HG03045 (cell line): ENCODE data around the gene FEZF1.

Experiments used
- ATAC-seq: cut with Tn5 transposase; IDR thresholded peaks from one replicate; pipeline ENCODE4 v1.9.1; 2021; ENCODE audit warnings: mild to moderate bottlenecking, moderate library complexity; ENCODE audit not compliant: unreplicated experiment

Gene FEZF1

DNA sequence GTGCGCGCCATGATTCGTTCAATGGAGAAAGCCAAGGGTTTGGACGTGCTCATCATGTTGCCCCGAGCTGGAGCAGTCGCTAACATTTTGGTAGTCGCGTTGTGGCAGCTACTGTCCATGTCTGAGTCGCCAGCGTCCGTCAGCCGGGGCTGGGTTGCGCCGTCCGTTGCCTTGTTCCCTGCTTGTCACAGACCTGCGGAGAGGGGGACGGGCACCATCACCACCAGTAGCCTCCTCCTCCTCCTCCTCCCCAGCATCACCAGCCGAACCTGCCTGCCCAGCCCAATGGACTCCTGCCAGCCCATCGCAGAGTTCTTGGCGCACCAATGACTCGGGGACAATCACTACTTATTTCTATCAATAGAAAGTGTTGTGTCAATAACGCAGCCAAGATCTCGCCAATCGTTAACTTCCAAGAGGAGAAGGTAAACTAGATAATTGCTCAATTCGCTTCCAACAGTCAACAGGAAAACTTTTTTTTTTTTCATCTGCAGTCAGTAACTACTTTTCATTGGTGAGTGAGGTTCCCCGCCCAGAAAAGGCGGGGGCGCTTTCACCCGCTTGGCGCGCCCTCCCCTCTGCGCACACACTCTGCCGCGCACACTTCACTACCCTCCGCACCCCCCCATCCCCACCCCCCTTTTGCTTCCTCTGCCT is at the start of gene FEZF1:
FEZF1 (minus strand) TSS at position 432 of the 657 bp plus-strand sequence; CDS start at position 119, 313 bp downstream.
- no peak for ATAC-seq

DNA sequence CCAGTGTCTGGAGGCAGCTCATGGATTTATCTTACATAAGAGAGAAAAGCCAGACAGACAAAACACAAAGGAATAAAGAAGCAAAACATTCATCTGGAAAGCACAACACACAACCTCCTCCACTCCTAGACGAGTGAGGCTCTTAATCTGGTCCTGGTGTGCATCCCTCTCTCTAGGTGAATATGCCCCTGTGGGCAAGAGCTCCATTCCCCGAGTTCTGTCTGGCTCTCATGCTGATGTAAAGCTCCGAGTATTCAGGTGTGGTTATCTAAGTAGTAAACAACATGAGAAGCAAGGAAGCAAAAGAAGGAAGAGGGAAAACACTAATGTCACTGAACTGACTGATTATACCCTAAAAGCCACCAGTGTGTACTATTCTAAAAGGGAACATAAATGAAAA is 47.9 kb upstream of the FEZF1 start:
- no peak for ATAC-seq

DNA sequence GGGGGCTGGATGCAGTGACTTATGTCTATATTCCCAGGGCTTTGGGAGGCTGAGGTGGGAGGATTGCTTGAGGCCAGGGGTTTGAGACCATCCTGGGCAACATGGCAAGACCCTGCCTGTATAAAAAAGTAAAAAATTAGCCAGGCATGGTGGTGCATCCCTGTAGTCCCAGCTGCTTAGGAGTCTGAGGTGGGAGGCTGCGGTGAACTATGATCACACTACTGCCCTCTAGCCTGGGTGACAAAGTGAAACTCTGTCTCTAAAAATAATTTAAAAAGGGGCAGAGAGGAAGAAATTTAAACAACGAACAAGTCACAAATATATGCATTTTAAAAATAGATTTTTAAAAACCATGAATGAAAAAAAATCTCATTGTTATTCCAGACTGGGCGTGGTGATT is 46.2 kb upstream of the FEZF1 start:
- no peak for ATAC-seq

DNA sequence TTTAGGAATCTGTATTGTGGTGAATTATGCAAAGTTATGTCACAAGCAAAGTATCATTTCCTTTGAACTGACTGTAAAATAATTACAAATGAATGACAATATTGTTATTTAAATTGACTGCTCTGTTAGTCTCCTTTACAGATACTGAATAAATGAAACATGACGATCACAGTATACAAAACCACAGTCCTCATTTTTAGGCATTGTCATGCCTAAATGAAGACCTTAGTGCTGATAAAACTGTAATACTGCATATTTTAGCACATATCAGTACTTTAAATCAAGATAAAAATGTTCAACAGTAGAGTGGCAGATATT is 39.7 kb upstream of the FEZF1 start:
- ATAC-seq, result no peak

DNA sequence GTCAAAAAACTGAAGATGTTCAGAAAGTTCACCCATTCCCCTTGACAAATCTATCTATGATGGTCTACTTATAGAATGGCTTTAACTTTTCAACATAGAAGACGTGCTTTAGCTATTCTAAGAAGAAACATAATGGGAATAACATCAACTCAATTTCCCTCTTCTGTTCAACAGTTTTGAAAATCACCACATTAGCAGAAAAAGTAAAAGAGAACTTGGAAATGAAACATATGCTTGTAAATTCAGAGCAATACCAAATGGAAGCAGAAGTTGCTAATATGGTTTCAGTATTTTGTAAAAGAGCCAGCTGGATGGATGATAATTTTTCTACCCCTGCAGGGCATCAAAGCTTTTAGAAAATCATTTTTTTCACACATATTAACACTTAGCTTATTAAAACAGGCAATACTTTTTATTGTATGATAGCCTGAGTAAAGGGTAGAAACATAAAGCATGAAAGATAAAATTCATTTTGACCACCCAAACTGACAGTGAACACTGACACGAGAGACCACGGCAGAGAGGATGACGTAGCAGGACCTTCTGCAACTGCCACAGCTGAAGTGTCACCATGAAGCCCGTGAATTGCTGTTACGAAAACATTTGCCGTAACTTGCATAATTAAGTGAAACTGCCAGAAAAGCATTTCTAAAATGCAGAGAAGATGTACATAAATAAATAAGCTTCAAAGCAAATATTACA is 39.2 kb upstream of the FEZF1 start:
- ATAC-seq, result no peak

DNA sequence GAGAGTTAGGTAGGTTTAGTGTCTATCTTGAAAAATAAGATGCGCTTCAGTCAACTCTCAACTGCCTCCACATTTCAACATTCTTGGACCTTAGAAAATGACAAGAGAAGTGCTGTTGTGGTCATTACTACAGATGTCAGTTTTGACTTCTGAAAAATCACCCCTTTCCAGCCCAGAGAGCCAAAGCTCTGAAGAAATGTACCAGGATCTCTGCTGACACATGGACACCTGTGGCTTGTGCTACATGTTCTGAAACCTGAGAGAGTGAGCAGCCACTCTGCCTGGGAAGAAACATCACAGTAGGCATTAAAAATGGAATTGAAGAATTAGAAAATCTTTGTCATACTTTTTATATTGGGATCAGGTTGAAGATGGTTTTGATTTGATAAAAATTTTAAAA is 35.9 kb upstream of the FEZF1 start:
- no peak for ATAC-seq

DNA sequence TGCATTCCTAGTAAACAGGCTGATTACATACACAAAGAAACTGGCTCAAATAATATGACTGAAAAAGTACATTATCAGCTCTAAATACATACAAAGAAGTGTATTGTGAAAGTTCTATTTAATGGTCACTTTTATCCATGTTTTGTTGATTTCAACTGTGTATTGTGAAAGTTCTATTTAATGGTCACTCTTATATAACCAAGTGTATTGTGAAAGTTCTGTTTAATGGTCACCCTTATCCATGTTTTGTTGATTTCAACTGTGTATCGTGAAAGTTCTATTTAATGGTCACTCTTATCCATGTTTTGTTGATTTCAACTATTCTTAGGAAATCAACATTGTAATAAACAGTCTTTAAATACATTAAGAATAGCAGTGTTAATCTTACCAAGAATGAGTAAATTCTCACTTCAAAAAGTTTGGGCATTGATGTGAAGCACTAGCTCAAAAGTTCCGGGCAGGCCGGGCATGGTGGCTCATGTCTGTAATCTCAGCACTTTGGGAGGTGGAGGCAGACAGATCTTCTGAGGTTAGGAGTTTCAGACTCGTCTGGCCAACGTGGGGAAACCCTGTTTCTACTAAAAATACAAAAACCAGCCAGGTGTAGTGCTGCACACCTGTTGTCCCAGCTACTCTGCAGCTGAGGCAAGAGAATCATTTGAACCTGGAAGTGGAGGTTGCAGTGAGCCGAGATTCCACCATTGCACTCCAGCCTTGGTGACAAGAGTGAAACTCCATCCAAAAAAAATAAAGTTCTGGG is 34.8 kb upstream of the FEZF1 start:
- no peak for ATAC-seq

DNA sequence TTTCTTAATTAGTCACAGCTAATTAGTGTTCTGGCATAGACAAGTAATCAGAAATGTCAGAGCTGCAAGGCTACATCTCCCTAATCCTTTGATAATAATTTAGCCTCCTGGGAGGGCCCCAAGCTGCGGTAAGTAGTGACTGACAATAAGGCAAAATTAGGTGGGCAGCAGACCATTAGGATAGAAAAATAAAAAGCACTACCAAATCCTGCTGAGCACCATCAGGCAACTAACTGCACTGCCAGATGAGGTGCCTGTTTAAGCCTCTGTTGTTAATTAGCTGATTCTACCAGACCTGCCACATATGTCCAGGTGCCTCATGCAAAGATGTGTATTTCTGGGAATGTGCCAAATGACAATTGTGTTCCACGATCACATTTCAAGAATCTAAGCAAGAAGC is 32.5 kb upstream of the FEZF1 start:
- no peak for ATAC-seq

DNA sequence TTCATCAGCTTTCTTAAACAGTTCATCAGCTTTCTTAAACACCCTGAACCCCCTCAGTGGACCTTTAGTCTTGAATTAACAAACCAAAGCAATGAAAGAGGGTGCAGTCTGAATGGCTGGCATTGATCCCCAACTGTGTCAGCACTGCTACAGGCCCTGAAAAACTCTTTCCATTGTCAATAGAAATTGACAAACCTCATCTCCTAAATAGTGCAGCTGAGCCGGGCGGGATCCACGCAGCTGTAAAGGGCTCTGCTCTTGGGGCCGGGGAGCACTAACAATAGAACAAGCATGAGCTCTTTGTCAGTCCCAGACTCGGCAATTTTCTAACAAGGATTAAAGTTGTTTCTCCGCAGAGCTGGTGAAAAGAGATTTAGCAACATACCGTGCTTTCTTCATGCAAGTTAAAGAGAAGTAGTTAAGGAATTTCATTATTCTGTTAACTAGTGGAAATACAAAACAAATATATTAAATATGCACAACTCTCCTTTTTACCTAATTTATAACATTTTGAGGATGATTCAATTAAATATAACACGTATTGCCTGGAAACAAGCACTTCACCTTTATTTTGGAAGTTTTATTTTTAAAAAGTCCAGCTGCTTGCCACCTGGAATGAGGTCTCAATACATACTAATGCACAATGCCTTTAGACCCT is 24.7 kb upstream of the FEZF1 start:
- no peak for ATAC-seq

DNA sequence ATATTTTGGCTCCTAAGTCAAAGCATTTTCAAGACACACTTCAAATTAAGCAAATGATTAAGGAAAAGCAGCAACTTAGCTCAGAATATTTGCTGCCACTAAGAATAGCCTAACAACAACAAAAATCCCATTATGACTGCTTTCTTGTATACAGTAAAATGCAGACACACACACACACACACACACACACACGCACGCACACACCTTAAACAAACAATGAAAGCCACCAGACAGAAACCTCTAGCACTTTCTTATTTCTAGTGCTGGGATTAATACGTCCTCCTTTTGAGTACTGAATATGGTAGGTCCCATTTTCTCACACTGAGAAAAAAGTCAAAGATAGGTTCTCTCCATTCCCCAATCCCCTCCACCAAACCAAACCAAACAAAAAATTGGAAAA is 23.4 kb upstream of the FEZF1 start:
- no peak for ATAC-seq

DNA sequence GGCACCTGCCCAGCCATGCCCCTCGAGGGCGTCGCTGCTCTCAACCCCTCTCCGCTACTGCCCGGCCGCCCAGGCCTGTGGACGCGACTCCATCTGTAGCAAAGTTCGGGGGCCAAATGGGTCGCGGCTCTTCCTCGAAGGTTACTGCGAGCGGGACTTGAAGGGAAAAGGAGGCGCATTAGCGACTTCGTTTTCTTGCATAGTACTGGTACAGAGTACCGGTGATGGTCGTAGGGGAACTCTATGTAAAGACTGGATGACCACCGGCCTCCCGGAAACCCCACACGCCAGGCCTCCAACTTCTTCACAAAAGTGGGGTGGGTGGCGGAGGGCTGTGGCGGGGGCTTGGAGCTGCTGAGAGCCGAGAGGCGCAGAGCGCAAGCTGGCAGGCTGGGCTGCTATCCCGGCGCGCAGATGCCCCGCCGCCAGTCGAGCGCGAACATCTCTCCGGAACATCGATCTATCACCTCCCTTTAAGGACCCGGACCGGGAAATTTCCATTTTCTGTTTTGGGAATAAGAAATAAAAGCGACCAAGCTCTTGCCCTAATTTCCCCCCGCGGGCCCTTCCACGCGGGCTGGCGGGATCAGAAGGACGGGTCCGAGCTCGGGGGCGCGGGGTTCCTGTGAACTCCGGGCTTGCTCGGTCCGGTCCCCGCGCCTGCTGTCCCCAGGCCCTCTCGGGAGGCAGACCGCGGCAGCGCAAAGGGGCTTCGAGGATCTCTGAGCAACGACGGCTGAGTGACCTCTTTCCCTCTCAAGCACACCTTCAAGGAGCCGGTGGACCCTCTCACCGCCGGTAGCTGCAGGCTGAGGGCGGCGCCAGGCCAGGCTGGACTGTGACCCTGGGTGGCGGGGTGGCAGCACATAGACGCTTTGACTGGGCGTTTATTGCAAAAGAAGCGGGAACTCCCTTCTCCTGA is 12.2 kb upstream of the FEZF1 start:
- ATAC-seq, result no peak

DNA sequence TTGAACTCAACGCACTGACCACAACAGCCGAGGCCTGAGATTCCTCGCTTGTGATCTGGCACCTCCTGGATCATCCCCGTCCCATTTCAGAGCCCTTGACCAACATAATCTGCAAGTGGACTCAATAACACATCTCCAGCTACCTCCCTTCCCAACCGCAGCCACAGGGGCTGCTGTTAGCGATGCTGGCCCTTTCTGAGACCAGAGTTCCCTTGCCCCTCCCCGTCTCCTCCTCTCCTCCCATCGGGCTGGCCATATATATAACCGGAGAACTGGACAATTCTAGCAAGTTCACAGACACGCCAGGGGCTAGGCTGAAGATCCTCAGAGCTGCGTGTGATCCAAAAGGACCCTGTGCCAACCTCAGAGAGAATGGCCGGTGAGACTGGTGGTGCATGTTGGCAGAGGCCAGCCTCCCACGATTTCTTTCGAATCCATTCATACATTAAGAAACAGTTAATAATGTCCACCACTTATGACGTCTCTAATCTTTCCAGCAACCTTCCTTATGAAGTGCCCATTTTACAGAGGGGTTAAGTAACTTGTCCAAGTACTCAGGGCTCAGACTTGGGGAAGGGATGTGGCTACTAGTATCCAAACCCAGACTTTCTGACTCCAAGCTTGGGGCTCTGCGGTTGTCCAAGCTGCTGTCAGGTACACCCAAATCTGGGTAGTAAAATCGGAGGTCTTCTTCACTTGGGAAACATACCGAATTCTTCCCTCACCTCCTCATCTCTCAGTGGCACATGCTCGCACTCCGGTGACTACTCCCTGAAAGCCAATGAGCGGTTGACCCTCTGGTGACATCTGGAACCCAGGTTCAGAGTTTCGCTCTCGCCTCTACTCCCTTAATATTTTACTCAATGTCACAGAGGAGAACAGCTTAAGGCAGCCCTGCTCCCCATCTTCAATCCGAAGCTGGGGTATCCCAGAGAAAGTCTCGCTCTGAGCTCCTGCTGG is 11.2 kb upstream of the FEZF1 start:
- ATAC-seq, result no peak

DNA sequence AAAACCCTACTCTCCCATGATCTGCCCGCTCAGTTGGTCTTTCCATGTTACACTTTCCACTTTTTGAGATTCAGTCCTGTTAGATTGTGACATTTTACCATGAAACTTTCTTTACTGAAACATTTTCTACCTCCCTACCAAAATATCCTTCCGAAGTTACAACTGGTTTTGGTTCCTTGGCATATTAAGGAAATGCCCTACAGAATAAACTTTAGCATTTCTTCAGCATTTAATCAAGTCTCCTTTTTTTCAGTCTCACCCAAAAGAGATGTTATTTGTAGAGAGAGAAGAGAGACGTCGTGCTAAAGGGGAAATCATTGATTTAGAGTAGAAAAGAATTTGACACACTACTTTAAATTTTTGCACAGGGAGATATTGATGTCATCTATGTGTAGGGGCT is 9.7 kb upstream of the FEZF1 start:
- no peak for ATAC-seq

DNA sequence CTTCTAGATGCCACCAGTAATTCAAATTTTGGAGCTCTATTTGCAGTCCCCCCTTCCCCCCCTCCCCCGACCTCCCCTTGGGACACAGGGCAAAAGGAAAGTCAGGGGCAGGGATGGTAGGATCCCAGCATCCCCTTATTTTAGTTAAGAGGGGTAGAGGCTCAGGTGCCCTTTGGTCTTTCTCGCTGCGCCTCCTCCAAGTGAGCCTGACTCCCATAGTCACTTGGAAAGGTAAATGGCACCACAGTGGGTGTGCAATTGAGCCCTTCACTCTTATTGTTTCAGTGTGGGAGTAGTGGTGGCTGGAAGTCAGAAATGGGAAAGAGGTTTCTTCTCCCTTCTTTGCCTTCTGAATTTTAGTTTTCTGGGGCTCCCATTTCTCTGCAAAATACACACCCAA is 8.2 kb upstream of the FEZF1 start:
- ATAC-seq, result no peak

DNA sequence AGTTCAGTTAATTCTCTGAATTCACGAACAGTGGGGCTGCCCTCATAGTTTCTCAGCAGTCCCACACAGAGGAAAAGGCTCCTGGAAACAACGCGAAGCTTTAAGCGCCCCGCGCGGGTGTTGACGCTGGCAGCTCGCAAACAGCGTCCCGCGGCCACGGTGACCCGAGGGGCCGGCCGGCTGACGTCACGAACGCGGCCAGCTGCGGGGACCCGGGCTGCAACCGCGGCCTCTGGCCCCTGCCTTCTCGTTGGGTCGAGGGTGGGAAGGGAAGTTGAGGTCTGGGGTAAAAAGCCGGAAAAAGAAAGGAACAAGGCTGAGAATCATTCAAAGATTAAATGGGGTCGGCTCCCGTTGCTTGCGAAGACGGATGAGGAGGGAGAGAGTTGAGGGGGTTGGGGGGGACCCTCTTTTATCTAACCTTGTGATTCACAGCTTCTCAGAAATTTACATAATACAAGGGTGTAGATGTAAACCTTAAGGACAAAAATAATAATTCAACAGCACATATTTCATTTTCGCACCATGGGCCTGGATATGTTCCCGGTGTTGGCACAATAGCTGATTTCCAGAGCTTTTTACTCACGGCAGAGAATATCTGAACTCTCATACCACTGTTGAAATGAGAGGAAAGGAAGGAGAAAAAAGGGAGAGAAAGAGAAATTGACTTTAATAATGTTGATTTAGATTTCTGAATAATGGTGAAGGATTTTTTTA is 7.3 kb upstream of the FEZF1 start:
- ATAC-seq, result no peak

DNA sequence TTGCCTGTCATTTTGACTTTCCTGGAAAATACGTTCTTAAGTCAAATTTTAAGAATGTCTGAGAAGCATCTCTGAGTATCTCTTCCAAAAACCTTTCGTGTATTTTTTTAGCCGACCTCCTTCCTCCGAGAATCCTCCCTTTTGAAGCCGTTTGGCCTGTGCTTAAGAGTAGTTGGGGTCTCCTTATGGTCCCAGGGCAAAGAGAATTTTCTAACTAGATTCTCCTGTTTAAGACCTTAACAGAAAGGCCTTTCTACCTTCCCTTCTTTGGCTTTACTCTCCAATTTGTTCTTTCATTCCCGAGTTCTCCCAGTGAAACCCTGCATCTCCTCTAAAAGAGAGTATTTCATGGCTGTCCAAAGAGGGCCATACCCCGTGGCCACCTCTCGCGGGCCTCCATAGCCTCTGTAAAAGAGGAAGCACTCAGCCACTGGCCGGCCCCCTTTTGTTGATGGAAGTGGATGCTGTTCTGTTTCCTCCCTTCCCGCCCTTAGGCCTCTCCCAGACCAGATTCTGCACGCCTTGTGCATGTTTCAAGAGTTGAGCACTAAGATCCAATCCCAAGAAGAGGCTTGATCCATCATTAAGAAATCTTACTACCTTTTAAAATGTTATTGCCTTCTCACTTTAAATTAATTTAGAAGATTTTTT is 6.6 kb upstream of the FEZF1 start:
- no peak for ATAC-seq

DNA sequence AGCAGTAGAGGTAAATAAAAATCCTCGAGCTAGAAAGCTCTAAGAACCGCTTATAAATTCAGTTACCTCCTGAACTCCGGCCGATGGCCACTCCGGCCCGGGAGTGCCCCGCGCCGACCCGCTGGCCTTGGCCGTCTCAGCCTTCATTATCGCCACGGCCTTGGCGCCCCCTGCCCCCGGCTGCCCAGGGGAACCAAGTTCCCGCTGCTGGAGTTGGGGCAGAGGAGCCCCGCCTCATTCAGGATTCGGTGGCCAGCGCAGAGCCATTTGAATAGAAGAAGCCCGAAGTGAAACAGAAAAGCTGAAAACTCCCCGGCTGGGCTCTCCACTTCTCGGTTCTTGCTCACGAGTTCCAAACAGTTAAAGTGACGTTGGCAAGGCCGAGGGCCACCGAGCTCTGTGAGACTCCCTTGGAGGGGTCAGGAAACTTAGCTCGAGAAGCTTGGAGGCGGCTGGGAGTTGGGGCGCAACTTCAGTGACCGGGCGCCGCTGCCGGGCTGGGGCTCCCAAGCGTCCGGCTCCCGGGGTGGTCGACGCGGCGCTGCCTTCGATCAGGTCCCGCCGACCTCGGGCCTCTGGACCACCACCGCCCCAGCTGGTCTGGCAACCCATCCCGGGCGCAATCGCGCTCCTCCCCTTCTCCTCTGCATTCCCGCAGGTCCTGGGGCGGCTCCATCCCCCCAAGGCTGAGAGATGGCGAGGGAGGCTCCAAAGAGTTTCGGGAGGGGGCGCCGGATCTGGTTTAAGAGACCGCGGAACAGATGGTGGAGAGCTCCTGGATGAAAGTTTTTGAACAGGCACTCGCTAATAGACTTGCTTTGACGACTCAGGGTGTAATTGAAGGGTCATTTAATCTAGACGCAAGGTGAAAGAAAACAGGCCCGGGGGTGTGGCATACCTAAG is 5.8 kb upstream of the FEZF1 start:
- ATAC-seq, result peak; percentile 42
